ENCODE data around the gene RHOG.

RHOG gene

DNA sequence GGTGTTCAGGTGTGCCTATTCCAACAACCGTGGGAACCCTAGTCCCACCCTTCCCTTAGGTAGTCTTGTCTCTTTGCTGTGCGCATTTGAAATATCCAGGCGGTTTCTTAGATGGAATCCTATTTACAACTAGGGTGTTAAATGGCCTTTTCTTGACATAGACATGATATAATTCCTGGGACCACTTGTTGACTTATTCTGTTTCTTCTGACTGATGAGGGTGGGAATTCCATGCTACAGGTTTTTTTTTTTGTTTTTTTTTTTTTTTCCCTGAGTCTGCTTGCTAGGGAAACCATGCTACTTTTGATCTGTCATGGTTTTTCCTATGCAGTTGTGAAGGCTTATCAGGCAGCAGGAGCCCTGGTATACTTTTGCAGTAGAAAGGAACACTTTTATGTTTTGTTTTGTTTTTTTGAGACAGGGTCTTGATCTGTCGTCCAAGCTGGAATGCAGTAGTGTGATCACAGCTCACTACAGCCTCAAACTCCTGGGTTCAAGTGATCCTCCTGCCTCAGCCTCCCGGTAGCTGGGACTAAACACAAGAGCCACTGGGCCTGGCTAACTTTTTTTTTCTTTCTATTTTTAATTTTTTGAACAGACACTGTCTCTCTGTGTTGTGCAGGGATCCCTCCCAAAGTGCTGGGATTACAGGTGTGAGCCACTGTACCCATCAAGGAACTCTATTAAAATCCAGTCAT, 16.2 kb upstream of the RHOG start:
- Histone ChIP-seq H3K79me2 (ENCODE audit: control insufficient read depth, insufficient read depth, low read length) (no peaks in the 10 kb centered on the region), H2BK120ac (ENCODE audit: low read depth, low read length) (no peak overlapping the region), H4K8ac (ENCODE audit: low read depth, low read length) (no peak overlapping the region), H3K23ac (ENCODE audit: low read length) (no peak overlapping the region), H3K4me2 (ENCODE audit: low read length) (no peak overlapping the region), H4K5ac (ENCODE audit: low read length) (no peak overlapping the region), H3K36me3 (ENCODE audit: control insufficient read depth, insufficient read depth, low read length) (no peaks in the 10 kb centered on the region), H3K4ac (ENCODE audit: low read depth, low read length) (no peak overlapping the region), H3K56ac (ENCODE audit: low read length) (no peak overlapping the region), H3K79me1 (ENCODE audit: low read length) (peaks cover 6% of the 10 kb centered on the region), H2BK15ac (replicated peaks; ENCODE audit: low read depth) (no peak overlapping the region), H3K18ac (ENCODE audit: low read length) (no peak overlapping the region), H2BK5ac (ENCODE audit: low read length) (no peak overlapping the region), H3K27ac (ENCODE audit: low read depth, low read length) (no peak overlapping the region), H3K4me3 (ENCODE audit: low read length) (no peak overlapping the region), H3K9ac (ENCODE audit: low read length) (no peak overlapping the region), H3K27me3 (ENCODE audit: insufficient read depth, low read length, poor library complexity) (no peaks in the 10 kb centered on the region), H2AK5ac (ENCODE audit: low read length) (no peak overlapping the region), H3K4me1 (ENCODE audit: control insufficient read depth, low read depth, low read length) (peaks cover 15% of the 10 kb centered on the region)
- no peak for DNase-seq
- WGBS (ENCODE audit: extremely low coverage, insufficient coverage, low lambda C conversion rate) = no CpG with 5 or more reads among the region's 5 CpGs

DNA sequence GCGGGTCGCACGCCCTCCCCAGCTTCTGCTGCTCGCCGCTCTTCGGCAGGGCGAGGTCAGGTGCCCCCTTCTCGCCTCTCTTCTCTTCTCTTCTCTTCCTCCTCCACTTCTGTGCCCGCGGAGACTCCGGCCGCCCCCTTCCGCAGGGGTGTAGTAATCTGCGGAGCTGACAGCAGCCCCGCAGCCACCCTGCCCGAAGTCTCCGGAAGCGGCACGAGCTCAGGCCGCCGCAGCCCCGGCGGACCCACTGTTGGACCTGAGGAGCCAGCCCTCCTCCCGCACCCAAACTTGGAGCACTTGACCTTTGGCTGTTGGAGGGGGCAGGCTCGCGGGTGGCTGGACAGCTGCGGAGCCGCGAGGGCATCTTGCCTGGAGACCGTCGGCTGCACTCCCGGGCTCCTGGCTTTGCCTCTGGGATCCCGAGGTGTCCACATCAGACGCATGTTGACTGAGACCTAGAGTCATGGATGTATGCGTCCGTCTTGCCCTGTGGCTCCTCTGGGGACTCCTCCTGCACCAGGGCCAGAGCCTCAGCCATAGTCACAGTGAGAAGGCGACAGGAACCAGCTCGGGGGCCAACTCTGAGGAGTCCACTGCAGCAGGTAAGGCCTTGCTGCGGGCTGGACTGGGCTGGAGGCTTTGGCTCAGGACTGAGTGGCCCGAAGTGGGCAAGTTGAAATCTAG, 15.2 kb upstream of the RHOG start:
- Histone ChIP-seq H3K18ac (ENCODE audit: low read length) (peak overlapping the region; percentile 42), H3K79me1 (ENCODE audit: low read length) (peaks cover 6% of the 10 kb centered on the region), H3K4ac (ENCODE audit: low read depth, low read length) (no peak overlapping the region), H3K36me3 (ENCODE audit: control insufficient read depth, insufficient read depth, low read length) (no peaks in the 10 kb centered on the region), H3K56ac (ENCODE audit: low read length) (peak overlapping the region; percentile 84), H4K5ac (ENCODE audit: low read length) (no peak overlapping the region), H3K27me3 (ENCODE audit: insufficient read depth, low read length, poor library complexity) (no peaks in the 10 kb centered on the region), H4K8ac (ENCODE audit: low read depth, low read length) (no peak overlapping the region), H2BK15ac (replicated peaks; ENCODE audit: low read depth) (no peak overlapping the region), H3K4me3 (ENCODE audit: low read length) (peak overlapping the region; percentile 52), H2BK120ac (ENCODE audit: low read depth, low read length) (no peak overlapping the region), H2BK5ac (ENCODE audit: low read length) (no peak overlapping the region), H3K27ac (ENCODE audit: low read depth, low read length) (peak overlapping the region; percentile 36), H3K79me2 (ENCODE audit: control insufficient read depth, insufficient read depth, low read length) (no peaks in the 10 kb centered on the region), H3K9ac (ENCODE audit: low read length) (peak overlapping the region; percentile 72), H2AK5ac (ENCODE audit: low read length) (no peak overlapping the region), H3K23ac (ENCODE audit: low read length) (no peak overlapping the region), H3K4me1 (ENCODE audit: control insufficient read depth, low read depth, low read length) (peaks cover 15% of the 10 kb centered on the region), H3K4me2 (ENCODE audit: low read length) (peak overlapping the region; percentile 76)
- DNase-seq = peak; percentile 52
- WGBS (ENCODE audit: extremely low coverage, insufficient coverage, low lambda C conversion rate) = no CpG with 5 or more reads among the region's 40 CpGs

DNA sequence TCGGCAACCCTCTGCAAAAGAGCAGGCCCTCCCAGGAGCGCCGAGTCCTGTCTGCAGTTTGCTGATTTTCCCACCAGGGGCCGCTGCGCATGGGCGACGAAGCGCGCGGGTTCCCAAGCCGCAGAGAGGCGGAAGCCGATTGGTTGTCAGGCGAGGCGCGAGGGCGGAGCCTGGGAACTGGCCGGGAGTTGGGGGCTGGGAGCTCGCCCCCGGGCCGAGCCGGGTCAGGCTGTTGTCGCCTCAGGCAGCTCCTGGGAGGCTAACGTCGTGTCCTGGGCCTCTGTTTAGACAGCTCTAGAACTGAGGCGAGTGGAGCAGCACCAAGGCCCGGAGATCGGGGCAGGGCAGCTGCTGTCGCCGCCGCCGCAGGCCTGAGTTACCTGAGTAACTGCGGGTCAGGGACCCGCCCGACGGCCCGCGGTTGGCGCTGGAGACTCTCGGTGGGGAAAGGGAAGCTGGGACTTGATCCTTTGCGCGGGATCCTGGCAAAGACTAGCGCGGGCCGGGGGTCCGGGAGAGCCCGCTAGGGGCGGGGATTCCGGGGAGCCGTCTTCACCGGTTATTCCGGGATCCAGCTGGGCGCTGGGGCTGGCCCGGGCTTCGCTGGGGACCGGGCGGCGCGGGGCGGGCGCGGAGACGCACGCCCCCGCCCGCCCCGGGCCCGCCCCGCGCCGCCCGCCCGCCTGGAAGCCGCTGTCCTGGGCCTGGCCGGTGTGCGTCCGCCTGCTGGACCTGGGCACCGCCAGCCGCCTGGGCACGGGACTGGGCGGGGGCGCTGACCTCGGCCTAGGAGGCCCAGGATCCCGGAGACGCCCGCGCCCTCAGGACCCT, 14.4 kb upstream of the RHOG start, which contains the start of gene STIM1:
TSS of gene STIM1 (plus strand) at position 688 of the 831 bp plus-strand sequence. CDS start 607 bp downstream, outside the sequence.
- Histone ChIP-seq H3K9ac (ENCODE audit: low read length) (peak within 1 kb of the TSS; percentile 87), H3K4ac (ENCODE audit: low read depth, low read length) (no peak within 1 kb of the TSS), H3K56ac (ENCODE audit: low read length) (peak within 1 kb of the TSS; percentile 92), H3K27ac (ENCODE audit: low read depth, low read length) (peak within 1 kb of the TSS; percentile 91), H3K27me3 (ENCODE audit: insufficient read depth, low read length, poor library complexity) (no peaks in the 10 kb centered on the region), H3K4me2 (ENCODE audit: low read length) (peak within 1 kb of the TSS; percentile 79), H3K36me3 (ENCODE audit: control insufficient read depth, insufficient read depth, low read length) (no peaks in the 10 kb centered on the region), H3K79me1 (ENCODE audit: low read length) (peaks cover 6% of the 10 kb centered on the region), H2AK5ac (ENCODE audit: low read length) (no peak within 1 kb of the TSS), H3K4me3 (ENCODE audit: low read length) (peak within 1 kb of the TSS; percentile 78), H3K79me2 (ENCODE audit: control insufficient read depth, insufficient read depth, low read length) (no peaks in the 10 kb centered on the region), H3K4me1 (ENCODE audit: control insufficient read depth, low read depth, low read length) (peaks cover 15% of the 10 kb centered on the region), H4K8ac (ENCODE audit: low read depth, low read length) (no peak within 1 kb of the TSS), H3K23ac (ENCODE audit: low read length) (no peak within 1 kb of the TSS), H4K5ac (ENCODE audit: low read length) (no peak within 1 kb of the TSS), H3K18ac (ENCODE audit: low read length) (peak within 1 kb of the TSS; percentile 69), H2BK120ac (ENCODE audit: low read depth, low read length) (peak within 1 kb of the TSS; percentile 15), H2BK5ac (ENCODE audit: low read length) (no peak within 1 kb of the TSS), H2BK15ac (replicated peaks; ENCODE audit: low read depth) (no peak within 1 kb of the TSS)
- peak; percentile 96 for DNase-seq
- whole genome bisulfite sequencing (ENCODE audit: extremely low coverage, insufficient coverage, low lambda C conversion rate) = no CpG with 5 or more reads among the region's 87 CpGs

DNA sequence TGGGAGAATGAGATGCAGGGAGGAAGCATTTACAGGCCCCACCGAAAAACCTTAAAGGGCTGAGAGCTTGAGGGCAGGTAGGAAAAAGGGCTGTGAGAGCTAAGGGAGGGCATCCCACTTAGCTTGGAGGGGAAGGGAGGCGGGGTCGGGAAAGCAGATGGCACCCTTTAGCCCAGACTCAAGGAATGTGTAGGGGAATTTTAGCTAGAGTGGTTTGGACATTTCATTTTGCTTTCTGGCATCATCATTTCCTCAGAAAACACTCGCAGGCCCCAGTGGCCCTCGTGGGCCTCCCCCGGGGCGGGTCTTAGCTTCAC, 13.9 kb upstream of the RHOG start:
- peak; percentile 67 for DNase-seq
- H3K9ac ChIP-seq (ENCODE audit: low read length) = peak overlapping the region; percentile 60
- H4K5ac ChIP-seq (ENCODE audit: low read length) = no peak overlapping the region
- H3K79me1 ChIP-seq (ENCODE audit: low read length) = peaks cover 6% of the 10 kb centered on the region
- no peak overlapping the region for H3K4me2 ChIP-seq (ENCODE audit: low read length)
- H3K56ac ChIP-seq (ENCODE audit: low read length) = peak overlapping the region; percentile 83
- no peak overlapping the region for H2AK5ac ChIP-seq (ENCODE audit: low read length)
- H3K18ac ChIP-seq (ENCODE audit: low read length) = peak overlapping the region; percentile 7
- no peak overlapping the region for H3K4me3 ChIP-seq (ENCODE audit: low read length)
- no peak overlapping the region for H4K8ac ChIP-seq (ENCODE audit: low read depth, low read length)
- no peaks in the 10 kb centered on the region for H3K79me2 ChIP-seq (ENCODE audit: control insufficient read depth, insufficient read depth, low read length)
- no peaks in the 10 kb centered on the region for H3K27me3 ChIP-seq (ENCODE audit: insufficient read depth, low read length, poor library complexity)
- H3K36me3 ChIP-seq (ENCODE audit: control insufficient read depth, insufficient read depth, low read length) = no peaks in the 10 kb centered on the region
- H3K27ac ChIP-seq (ENCODE audit: low read depth, low read length) = no peak overlapping the region
- WGBS (ENCODE audit: extremely low coverage, insufficient coverage, low lambda C conversion rate) = no CpG with 5 or more reads among the region's 7 CpGs
- H2BK15ac ChIP-seq (replicated peaks; ENCODE audit: low read depth) = no peak overlapping the region
- no peak overlapping the region for H3K4ac ChIP-seq (ENCODE audit: low read depth, low read length)
- no peak overlapping the region for H2BK5ac ChIP-seq (ENCODE audit: low read length)
- H3K23ac ChIP-seq (ENCODE audit: low read length) = no peak overlapping the region
- no peak overlapping the region for H2BK120ac ChIP-seq (ENCODE audit: low read depth, low read length)
- H3K4me1 ChIP-seq (ENCODE audit: control insufficient read depth, low read depth, low read length) = peaks cover 15% of the 10 kb centered on the region

DNA sequence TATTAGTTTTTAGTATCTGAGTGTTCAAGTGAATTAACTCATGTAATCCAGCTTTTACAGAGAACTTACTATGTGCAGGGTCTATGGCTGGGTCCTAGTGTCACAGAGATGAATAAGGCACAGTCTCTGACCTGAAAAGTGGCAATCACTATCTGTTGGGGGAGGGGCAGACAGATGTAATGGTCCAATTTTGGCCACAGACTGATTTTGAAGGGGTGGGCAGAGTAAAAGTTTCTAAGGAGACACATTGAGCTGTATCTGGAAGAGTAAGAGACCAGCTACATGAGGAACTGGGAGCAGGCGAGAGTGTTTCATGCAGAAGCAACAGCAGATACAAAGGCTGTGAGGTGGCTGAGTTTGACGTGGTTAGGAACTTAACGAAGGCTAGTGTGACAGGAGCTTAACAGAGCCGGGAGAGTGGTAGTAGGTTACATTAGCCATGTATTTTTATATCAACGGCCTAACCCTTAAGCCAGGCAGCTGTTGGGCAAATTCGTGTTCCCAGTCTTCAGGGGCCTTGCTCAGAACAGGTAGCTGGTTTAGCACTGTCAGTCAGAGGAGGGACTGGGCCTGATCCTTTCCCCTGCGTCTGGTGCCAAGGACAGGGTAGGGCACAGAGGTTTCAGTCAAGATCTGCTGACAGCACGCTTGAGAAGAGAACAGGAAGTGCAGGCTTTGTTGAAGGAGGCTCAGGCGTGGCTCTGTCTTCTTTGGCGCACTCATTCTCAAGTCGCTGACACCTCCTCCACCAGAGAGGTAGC, 13.3 kb upstream of the RHOG start:
- Histone ChIP-seq H3K4me1 (ENCODE audit: control insufficient read depth, low read depth, low read length) (peaks cover 12% of the 10 kb centered on the region), H3K79me1 (ENCODE audit: low read length) (peaks cover 6% of the 10 kb centered on the region), H3K27me3 (ENCODE audit: insufficient read depth, low read length, poor library complexity) (no peaks in the 10 kb centered on the region), H3K23ac (ENCODE audit: low read length) (no peak overlapping the region), H3K18ac (ENCODE audit: low read length) (peak overlapping the region; percentile 7), H2BK120ac (ENCODE audit: low read depth, low read length) (no peak overlapping the region), H2BK15ac (replicated peaks; ENCODE audit: low read depth) (no peak overlapping the region), H3K4me3 (ENCODE audit: low read length) (no peak overlapping the region), H3K4me2 (ENCODE audit: low read length) (no peak overlapping the region), H3K4ac (ENCODE audit: low read depth, low read length) (peak overlapping the region; percentile 10), H4K8ac (ENCODE audit: low read depth, low read length) (no peak overlapping the region), H3K56ac (ENCODE audit: low read length) (peak overlapping the region; percentile 83), H3K36me3 (ENCODE audit: control insufficient read depth, insufficient read depth, low read length) (no peaks in the 10 kb centered on the region), H2AK5ac (ENCODE audit: low read length) (no peak overlapping the region), H4K5ac (ENCODE audit: low read length) (peak overlapping the region; percentile 79), H3K27ac (ENCODE audit: low read depth, low read length) (no peak overlapping the region), H2BK5ac (ENCODE audit: low read length) (peak overlapping the region; percentile 33), H3K9ac (ENCODE audit: low read length) (peak overlapping the region; percentile 60), H3K79me2 (ENCODE audit: control insufficient read depth, insufficient read depth, low read length) (no peaks in the 10 kb centered on the region)
- no peak for DNase-seq
- WGBS (ENCODE audit: extremely low coverage, insufficient coverage, low lambda C conversion rate) = no CpG with 5 or more reads among the region's 11 CpGs

Data from mesendoderm (in vitro differentiated cells).